HepG2 (cell line): ENCODE results near the gene IQCN. TPM values are rescaled to one million over a fixed set of nuclear protein-coding genes. Genes with fewer than 3 reads are reported as not detected.

Experiments used
- AKAP8 ChIP-seq: sonication (generic); formaldehyde crosslinking; IDR thresholded peaks from 2 replicates; pipeline ENCODE4 v1.5.1; 2020; ENCODE audit warnings: mild to moderate bottlenecking, missing genetic modification reagents
- ARNT ChIP-seq: fragments of 450-650 bp; IDR thresholded peaks from 2 replicates; pipeline ENCODE4 v1.6.1; 2017
- DBP ChIP-seq: sonication (generic); formaldehyde crosslinking; IDR thresholded peaks from 2 replicates; pipeline ENCODE4 v1.4.0; 2020; ENCODE audit warnings: missing genetic modification reagents; ENCODE audit errors: not compliant biosample characterization
- E2F2 ChIP-seq: sonication (generic); formaldehyde crosslinking; IDR thresholded peaks from 2 replicates; pipeline ENCODE4 v1.4.0; 2020; ENCODE audit warnings: missing genetic modification reagents, borderline replicate concordance
- EP300 ChIP-seq, 3 experiments: sonication (generic) in 1 of 3; formaldehyde crosslinking in 1 of 3; IDR thresholded peaks; 2 replicates each; pipeline versions ENCODE4 v1.5.1 to v1.6.1; 2011 to 2020; ENCODE audit warnings: low read depth in 2 of 3, low read length in 2 of 3, borderline replicate concordance in 1 of 3, improper control_type of control experiment in 1 of 3, mild to moderate bottlenecking in 1 of 3, missing genetic modification reagents in 1 of 3, moderate library complexity in 1 of 3
- MATR3 ChIP-seq: sonication (generic); formaldehyde crosslinking; IDR thresholded peaks from 2 replicates; pipeline ENCODE4 v1.4.0; 2020; ENCODE audit warnings: missing genetic modification reagents
- MXI1 ChIP-seq: IDR thresholded peaks from 3 replicates; pipeline ENCODE4 v1.6.1; 2012; ENCODE audit warnings: low read depth, low read length, inconsistent platforms, borderline replicate concordance
- RBM39 ChIP-seq: fragments of 200-400 bp; formaldehyde crosslinking; IDR thresholded peaks from one replicate; pipeline ENCODE4 v1.6.1; 2018; ENCODE audit warnings: antibody characterized with exemption, mild to moderate bottlenecking, low read depth, low read length; ENCODE audit not compliant: poor library complexity, severe bottlenecking
- REST ChIP-seq, 2 experiments: IDR thresholded peaks; 2 replicates each; pipeline ENCODE4 v1.6.1; 2011 to 2012; ENCODE audit warnings: low read length in 2 of 2, borderline replicate concordance in 1 of 2, low read depth in 1 of 2, mild to moderate bottlenecking in 1 of 2, moderate library complexity in 1 of 2
- TFDP1 ChIP-seq: IDR thresholded peaks from 2 replicates; pipeline ENCODE4 v1.6.1; 2016; ENCODE audit warnings: missing compliant biosample characterization, missing genetic modification reagents, borderline replicate concordance
- THRA ChIP-seq: sonication (generic); formaldehyde crosslinking; IDR thresholded peaks from 2 replicates; pipeline ENCODE4 v1.4.0; 2020; ENCODE audit warnings: missing genetic modification reagents, borderline replicate concordance
- TMF1 ChIP-seq: sonication (generic); formaldehyde crosslinking; IDR thresholded peaks from 2 replicates; pipeline ENCODE4 v1.8.1; 2022; ENCODE audit warnings: low read depth, missing genetic modification reagents
- ZMYM4 ChIP-seq: sonication (generic); formaldehyde crosslinking; IDR thresholded peaks from 2 replicates; pipeline ENCODE4 v1.8.1; 2023; ENCODE audit warnings: mild to moderate bottlenecking, missing genetic modification reagents
- ZNF224 ChIP-seq: sonication (generic); formaldehyde crosslinking; IDR thresholded peaks from 2 replicates; pipeline ENCODE4 v1.5.0; 2020; ENCODE audit warnings: mild to moderate bottlenecking, missing genetic modification reagents
- ZNF546 ChIP-seq: sonication (generic); formaldehyde crosslinking; conservative IDR thresholded peaks from 2 replicates; pipeline ENCODE4 v1.8.1; 2023; ENCODE audit warnings: mild to moderate bottlenecking, missing genetic modification reagents
- ZNF557 ChIP-seq: sonication (generic); formaldehyde crosslinking; IDR thresholded peaks from 2 replicates; pipeline ENCODE4 v1.4.0; 2020; ENCODE audit warnings: missing genetic modification reagents
- ZNF619 ChIP-seq: sonication (generic); formaldehyde crosslinking; IDR thresholded peaks from 2 replicates; pipeline ENCODE4 v1.4.0; 2020; ENCODE audit warnings: mild to moderate bottlenecking, missing genetic modification reagents
- ZNF670 ChIP-seq: sonication (generic); formaldehyde crosslinking; IDR thresholded peaks from 2 replicates; pipeline ENCODE4 v1.8.0; 2022; ENCODE audit warnings: mild to moderate bottlenecking, missing genetic modification reagents, borderline replicate concordance
- ZNF781 ChIP-seq: sonication (generic); formaldehyde crosslinking; IDR thresholded peaks from 2 replicates; pipeline ENCODE4 v1.5.1; 2020; ENCODE audit warnings: borderline replicate concordance, mild to moderate bottlenecking, missing genetic modification reagents; ENCODE audit errors: not compliant biosample characterization
- polyA plus RNA-seq, 8 experiments: library from polyadenylated mRNA; depleted of rRNA in 3 of 8; stranded (reverse) in 7 of 8; unstranded in 1 of 8; fragments of >200 nt; fragmentation: Illumina TruSeq in 4 of 8; extraction: Trizol in 4 of 8; gene quantifications; 2 replicates each; pipeline versions ENCODE4 v1.2.1 to v1.2.3, GENCODE V29; 2011 to 2016; ENCODE audit warnings: low read depth in 4 of 8, missing spikeins in 1 of 8, mixed read lengths in 1 of 8; ENCODE audit not compliant: insufficient read depth in 1 of 8
- total RNA-seq, 5 experiments: library from RNA; depleted of rRNA; stranded (reverse); fragments of >200 nt; fragmentation: Illumina TruSeq; extraction: Trizol; gene quantifications; 2 replicates each; pipeline ENCODE4 v1.2.3, GENCODE V29; 2016; ENCODE audit warnings: low read depth in 1 of 5

Gene IQCN
- total and polyA plus RNA-seq, 2 of the 13 experiments (the other 11 are each of a cell fraction or from before 2014, with no cell fraction given) = 0.04 to 0.18 TPM

GRCh38 chr19:18304458-18305310 lies 30.4 kb upstream of the IQCN start (continued):
- peak; percentile 65; the same call in 1 of the 3 replicates for TF ChIP-seq MXI1
- peak; percentile 21 for TF ChIP-seq ZNF781 (CRISPR knock-in tag)
- TF ChIP-seq ZNF619 (CRISPR knock-in tag) = no peak
- TF ChIP-seq E2F2 (CRISPR knock-in tag) = no peak
- TF ChIP-seq EP300 (IDR thresholded peaks at IDR 0.05; ENCODE audit: low read depth in 2 of 2, low read length in 2 of 2) = peak in 1 of 2 experiments; percentile 35; a peak in 1 of 4 replicates
- TF ChIP-seq EP300 (CRISPR knock-in tag; IDR thresholded peaks at IDR 0.05; ENCODE audit: borderline replicate concordance) = no peak
- TF ChIP-seq ZNF546 (CRISPR knock-in tag) = no peak
- TF ChIP-seq MATR3 (CRISPR knock-in tag) = no peak
- TF ChIP-seq ZMYM4 (CRISPR knock-in tag) = peak; percentile 25; the same call in 1 of the 2 replicates
- no peak for TF ChIP-seq DBP (CRISPR knock-in tag)
- TF ChIP-seq TMF1 (CRISPR knock-in tag) = no peak
- peak; percentile 31; the same call in 1 of the 2 replicates for TF ChIP-seq AKAP8 (CRISPR knock-in tag)
- TF ChIP-seq THRA (CRISPR knock-in tag) = peak; percentile 59; the same call in 1 of the 2 replicates
- no peak for TF ChIP-seq ZNF557 (CRISPR knock-in tag)
- no peak for TF ChIP-seq ZNF224
- peak; percentile 98 for TF ChIP-seq ZNF670
- no peak for TF ChIP-seq ARNT
- TF ChIP-seq TFDP1 (CRISPR knock-in tag) = peak; percentile 27; the same call in 1 of the 2 replicates
- TF ChIP-seq RBM39 = peak; percentile 37
- 0 out of 4 replicates have a peak, but pooled peaks of 1 of the 2 experiments have one; percentile 11 for TF ChIP-seq REST (IDR thresholded peaks at IDR 0.05; ENCODE audit: borderline replicate concordance in 1 of 2, low read depth in 1 of 2, low read length in 2 of 2)
